CD4-positive, alpha-beta T cell (primary cell): ENCODE results near the gene GANC. TPM values are rescaled to one million over a fixed set of nuclear protein-coding genes. Genes with fewer than 3 reads are reported as not detected.

Experiments used
- ATAC-seq: fragments of 200-7000 bp; cut with Tn5 transposase; one replicate; pipeline ENCODE4 v1.10.0; 2022; ENCODE audit warnings: mild to moderate bottlenecking; ENCODE audit not compliant: poor library complexity
- CTCF ChIA-PET: fragments of 350-600 bp; sonication (Branson Sonifier 250); formaldehyde crosslinking; loops from one replicate; lab custom pipeline; 2021; ENCODE audit warnings: antibody characterized with exemption, inconsistent platforms; lab: Charles Lee
- POLR2A ChIA-PET: fragments of 350-600 bp; sonication (Branson Sonifier 250); formaldehyde crosslinking; loops from one replicate; lab custom pipeline; 2021; ENCODE audit warnings: antibody characterized with exemption, inconsistent platforms; lab: Charles Lee
- DNase-seq, 14 experiments: peaks; one replicate each; pipeline ENCODE4 v3.0.0-alpha.2; 2013 to 2020; ENCODE audit warnings: mixed read lengths in 2 of 14
- H3K27ac ChIP-seq, 2 donors: one replicate each; pipeline versions ENCODE4 v1.5.1 to v1.7.0; 2013; ENCODE audit warnings: low read length in 2 of 2, low read depth in 1 of 2, mild to moderate bottlenecking in 1 of 2
- H3K27me3 ChIP-seq, 2 experiments: 1 replicate in 1 of 2; 2 replicates in 1 of 2; pipeline versions ENCODE4 v1.6.1 to v1.7.0; 2013; ENCODE audit warnings: low read length in 2 of 2, control low read depth in 1 of 2, mild to moderate bottlenecking in 1 of 2, moderate library complexity in 1 of 2; ENCODE audit not compliant: insufficient read depth in 2 of 2, control insufficient read depth in 1 of 2
- H3K36me3 ChIP-seq: one replicate; pipeline ENCODE4 v1.6.1; 2013; ENCODE audit warnings: low read length, control low read depth; ENCODE audit not compliant: insufficient read depth
- H3K4me1 ChIP-seq: one replicate; pipeline ENCODE4 v1.6.1; 2013; ENCODE audit warnings: low read length, control low read depth; ENCODE audit not compliant: insufficient read depth
- H3K4me3 ChIP-seq: one replicate; pipeline ENCODE4 v1.5.1; 2013; ENCODE audit warnings: mild to moderate bottlenecking, low read length, moderate library complexity
- H3K9me3 ChIP-seq, 2 experiments: 1 replicate in 1 of 2; 2 replicates in 1 of 2; pipeline versions ENCODE4 v1.6.1 to v1.7.0; 2013; ENCODE audit warnings: low read length in 2 of 2, mild to moderate bottlenecking in 2 of 2, control low read depth in 1 of 2, moderate library complexity in 1 of 2; ENCODE audit not compliant: control insufficient read depth in 1 of 2, insufficient read depth in 1 of 2
- H3K27ac Mint-ChIP-seq: one replicate; pipeline ENCODE4 v1.8.0; 2020; ENCODE audit warnings: mixed read lengths
- H3K27me3 Mint-ChIP-seq: one replicate; pipeline ENCODE4 v1.8.0; 2021; ENCODE audit warnings: mixed read lengths
- H3K36me3 Mint-ChIP-seq: one replicate; pipeline ENCODE4 v1.8.0; 2021; ENCODE audit warnings: low read depth, mixed read lengths
- H3K4me1 Mint-ChIP-seq: one replicate; pipeline ENCODE4 v1.8.0; 2021; ENCODE audit warnings: low read depth, mixed read lengths
- H3K4me3 Mint-ChIP-seq: one replicate; pipeline ENCODE4 v1.8.0; 2020; ENCODE audit warnings: mild to moderate bottlenecking, mixed read lengths
- H3K9me3 Mint-ChIP-seq: one replicate; pipeline ENCODE4 v1.8.0; 2020; ENCODE audit warnings: mixed read lengths
- CTCF ChIP-seq: fragments of 200-600 bp; IDR thresholded peaks from one replicate; pipeline ENCODE4 v1.8.0; 2022; ENCODE audit warnings: antibody characterized with exemption, mild to moderate bottlenecking
- intact Hi-C, 2 experiments: fragments of 100-400 bp; cut with DNase I in 1 of 2; cut with micrococcal nuclease in 1 of 2; formaldehyde crosslinking; loops; one replicate each; pipeline versions ENCODE4 v1.15.1 to v1.9.0; 2023 to 2025; cut with DNase I, micrococcal nuclease
- total RNA-seq, 174 experiments: library from RNA in 2 of 174; stranded (reverse) in 2 of 174; gene quantifications; one replicate each; pipeline ENCODE4 v1.2.3 and lab custom pipeline; 2021 to 2026

GANC gene
- total RNA-seq, 2 experiments from 2014 or later = 22.3 to 23.9 TPM

- DNase-seq = no peak
- H3K36me3 Mint-ChIP-seq = peaks cover 82% of the 10 kb centered on the region
- Histone ChIP-seq H3K27me3 (no peaks in the 10 kb centered on the region), H3K9me3 (no peaks in the 10 kb centered on the region), H3K36me3 (peaks cover 46% of the 10 kb centered on the region), H3K4me3 (no peak overlapping the region), H3K27ac (no peak overlapping the region), H3K4me1 (no peaks in the 10 kb centered on the region)
- intact Hi-C loops = no loop called here
- ChIA-PET CTCF (no interaction called here), POLR2A (no interaction called here)
- no peaks in the 10 kb centered on the region for H3K27me3 Mint-ChIP-seq
- no peaks in the 10 kb centered on the region for H3K4me1 Mint-ChIP-seq
- H3K9me3 Mint-ChIP-seq = no peaks in the 10 kb centered on the region
- no peak for TF ChIP-seq CTCF
- H3K27ac Mint-ChIP-seq = no peak overlapping the region
- H3K4me3 Mint-ChIP-seq = no peak overlapping the region
- ATAC-seq = no peak
Observed at GRCh38 chr15:42284551-42284950, 11.6 kb downstream of the GANC start.

- no peak for ATAC-seq
- no peaks in the 10 kb centered on the region for H3K4me1 Mint-ChIP-seq
- no peak overlapping the region for H3K4me3 ChIP-seq
- ChIA-PET POLR2A (no interaction called here), CTCF (no interaction called here)
- H3K27me3 Mint-ChIP-seq = no peaks in the 10 kb centered on the region
- H3K27me3 ChIP-seq = no peaks in the 10 kb centered on the region
- H3K36me3 ChIP-seq = peaks cover 46% of the 10 kb centered on the region
- no peak for TF ChIP-seq CTCF
- H3K9me3 Mint-ChIP-seq = no peaks in the 10 kb centered on the region
- H3K36me3 Mint-ChIP-seq = peaks cover 81% of the 10 kb centered on the region
- H3K9me3 ChIP-seq = no peaks in the 10 kb centered on the region
- H3K27ac ChIP-seq = no peak overlapping the region
- no peak overlapping the region for H3K27ac Mint-ChIP-seq
- no peak for DNase-seq
- intact Hi-C loops = no loop called here
- no peak overlapping the region for H3K4me3 Mint-ChIP-seq
- no peaks in the 10 kb centered on the region for H3K4me1 ChIP-seq
Observed at GRCh38 chr15:42285034-42285433, 12.0 kb downstream of the GANC start.

- intact Hi-C loops = no loop called here
- POLR2A ChIA-PET = no interaction called here
Observed at GRCh38 chr15:42286445-42287029, 13.5 kb downstream of the GANC start.

More at GRCh38 chr15:42286445-42287029, 13.5 kb downstream of the GANC start:
- Mint-ChIP-seq H3K27me3 (no peaks in the 10 kb centered on the region), H3K4me1 (no peaks in the 10 kb centered on the region), H3K36me3 (peaks cover 74% of the 10 kb centered on the region), H3K27ac (no peak overlapping the region), H3K9me3 (no peaks in the 10 kb centered on the region), H3K4me3 (no peak overlapping the region)
- CTCF ChIA-PET = interaction anchor here (0.5 kb wide), 1 partner anchor 961 kb away, joined by 3 read pairs; no protein-coding TSS in a partner anchor
- peaks cover 36% of the 10 kb centered on the region for H3K36me3 ChIP-seq
- H3K9me3 ChIP-seq = no peaks in the 10 kb centered on the region
- no peak for TF ChIP-seq CTCF
- H3K27me3 ChIP-seq = no peaks in the 10 kb centered on the region
- no peak for ATAC-seq
- H3K4me1 ChIP-seq = no peaks in the 10 kb centered on the region
- DNase-seq = no peak
- H3K4me3 ChIP-seq = no peak overlapping the region
- H3K27ac ChIP-seq = no peak overlapping the region
